Activated B cell treated with CpG ODN at 0.5 μM for 24 hours (primary cell): ENCODE results near the gene ABLIM2. TPM values are rescaled to one million over a fixed set of nuclear protein-coding genes. Genes with fewer than 3 reads are reported as not detected.

ENCODE experiments used
- ATAC-seq: fragments of 200-7000 bp; cut with Tn5 transposase; one replicate; pipeline ENCODE4 v1.10.0; 2021; ENCODE audit warnings: low read depth, mild to moderate bottlenecking, moderate library complexity
- CTCF ChIA-PET: fragments of 350-600 bp; sonication (Branson Sonifier 250); formaldehyde crosslinking; loops from one replicate; lab custom pipeline; 2021; ENCODE audit warnings: antibody characterized with exemption; lab: Charles Lee
- POLR2A ChIA-PET: fragments of 350-600 bp; sonication (Branson Sonifier 250); formaldehyde crosslinking; loops from one replicate; lab custom pipeline; 2021; ENCODE audit warnings: antibody characterized with exemption; lab: Charles Lee
- DNase-seq: peaks from one replicate; pipeline ENCODE4 v3.0.0; 2022
- H3K27ac Mint-ChIP-seq: one replicate; pipeline ENCODE4 v1.8.0; 2020; ENCODE audit warnings: mixed read lengths
- H3K27me3 Mint-ChIP-seq: one replicate; pipeline ENCODE4 v1.8.0; 2021; ENCODE audit warnings: mixed read lengths
- H3K36me3 Mint-ChIP-seq: one replicate; pipeline ENCODE4 v1.8.0; 2021; ENCODE audit warnings: low read depth, mixed read lengths
- H3K4me1 Mint-ChIP-seq: one replicate; pipeline ENCODE4 v1.8.0; 2021; ENCODE audit warnings: mixed read lengths
- H3K4me3 Mint-ChIP-seq: one replicate; pipeline ENCODE4 v1.8.0; 2020; ENCODE audit warnings: mild to moderate bottlenecking, mixed read lengths
- H3K9me3 Mint-ChIP-seq: one replicate; pipeline ENCODE4 v1.8.0; 2020; ENCODE audit warnings: mixed read lengths
- CTCF ChIP-seq: fragments of 200-600 bp; IDR thresholded peaks from one replicate; pipeline ENCODE4 v1.8.0; 2022; ENCODE audit warnings: antibody characterized with exemption, mild to moderate bottlenecking
- intact Hi-C: fragments of 100-400 bp; cut with micrococcal nuclease; formaldehyde crosslinking; loops from one replicate; pipeline ENCODE4 v1.15.1; 2024
- total RNA-seq: library from RNA; stranded (reverse); gene quantifications from 2 replicates; pipeline ENCODE4 v1.2.3, GENCODE V29; 2022

ABLIM2 gene
- total RNA-seq, 1 donor from 2014 or later = 5.2 TPM

- intact Hi-C loops = loop anchor here (1.0 kb wide), 3 partner anchors 9 to 37 kb away; no protein-coding TSS in a partner anchor
- TF ChIP-seq CTCF = no peak
- Mint-ChIP-seq H3K4me3 (peak overlapping the region; percentile 97), H3K9me3 (no peaks in the 10 kb centered on the region), H3K4me1 (peaks cover 83% of the 10 kb centered on the region), H3K27ac (peak overlapping the region; percentile 96), H3K36me3 (peaks cover 13% of the 10 kb centered on the region), H3K27me3 (no peaks in the 10 kb centered on the region)
- CTCF ChIA-PET = interaction anchor here (0.9 to 2.2 kb wide), 2 partner anchors 25 to 28 kb away, joined by 3 to 16 read pairs; no protein-coding TSS in a partner anchor
- peak; percentile 59 for ATAC-seq
- POLR2A ChIA-PET = interaction anchor here (0.6 to 7.6 kb wide), 12 partner anchors 9 to 1915 kb away, joined by 3 to 123 read pairs (median 8); partner anchors contain the start of genes ABLIM2 and WDR1
- DNase-seq = peak; percentile 59
Observed at GRCh38 chr4:8201321-8201781, 42.7 kb upstream of the ABLIM2 start.

- peak; percentile 44 for DNase-seq
- POLR2A ChIA-PET = interaction anchor here (1.2 to 7.6 kb wide), 11 partner anchors 9 to 42 kb away, joined by 3 to 123 read pairs (median 21); partner anchors contain the start of gene ABLIM2
Observed at GRCh38 chr4:8200302-8200975, 41.8 kb upstream of the ABLIM2 start.

GRCh38 chr4:8199594-8200301, 41.1 kb upstream of the ABLIM2 start:
- ChIA-PET POLR2A (interaction anchor here (0.7 to 7.6 kb wide), 18 partner anchors 8 to 1491 kb away, joined by 3 to 123 read pairs (median 6); partner anchors contain the start of genes ABLIM2 and TRMT44), CTCF (interaction anchor here (1.2 to 3.9 kb wide), 7 partner anchors 22 to 397 kb away, joined by 3 to 31 read pairs (median 4); no protein-coding TSS in a partner anchor)
- intact Hi-C loops = loop anchor here (1.0 kb wide), 2 partner anchors 27 to 37 kb away; no protein-coding TSS in a partner anchor
- ATAC-seq (peak; percentile 6), DNase-seq (no peak)
- peaks cover 70% of the 10 kb centered on the region for H3K4me1 Mint-ChIP-seq
- no peaks in the 10 kb centered on the region for H3K27me3 Mint-ChIP-seq
- no peak for TF ChIP-seq CTCF
- peak overlapping the region; percentile 96 for H3K27ac Mint-ChIP-seq
- no peaks in the 10 kb centered on the region for H3K9me3 Mint-ChIP-seq
- H3K4me3 Mint-ChIP-seq = peak overlapping the region; percentile 97
- H3K36me3 Mint-ChIP-seq = peaks cover 9% of the 10 kb centered on the region

More at GRCh38 chr4:8200302-8200975, 41.8 kb upstream of the ABLIM2 start:
- CTCF ChIA-PET = interaction anchor here (3.9 kb wide), 1 partner anchor 24 kb away, joined by 31 read pairs; no protein-coding TSS in a partner anchor
- intact Hi-C loops = no loop called here
- peaks cover 10% of the 10 kb centered on the region for H3K36me3 Mint-ChIP-seq
- TF ChIP-seq CTCF = no peak
- H3K4me1 Mint-ChIP-seq = peaks cover 76% of the 10 kb centered on the region
- H3K27ac Mint-ChIP-seq = peak overlapping the region; percentile 96
- H3K9me3 Mint-ChIP-seq = no peaks in the 10 kb centered on the region
- H3K4me3 Mint-ChIP-seq = peak overlapping the region; percentile 97
- peak; percentile 15 for ATAC-seq
- no peaks in the 10 kb centered on the region for H3K27me3 Mint-ChIP-seq

- Mint-ChIP-seq H3K27me3 (no peaks in the 10 kb centered on the region), H3K4me1 (peaks cover 63% of the 10 kb centered on the region), H3K27ac (peak within 1 kb of the TSS; percentile 96), H3K4me3 (peak within 1 kb of the TSS; percentile 97), H3K9me3 (no peaks in the 10 kb centered on the region), H3K36me3 (peaks cover 7% of the 10 kb centered on the region)
- ChIA-PET CTCF (interaction anchor here (1.0 to 3.9 kb wide), 8 partner anchors 21 to 397 kb away, joined by 3 to 31 read pairs (median 4); no protein-coding TSS in a partner anchor), POLR2A (interaction anchor here (0.7 to 7.6 kb wide), 21 partner anchors 8 to 1490 kb away, joined by 3 to 123 read pairs (median 6); partner anchors contain the start of genes ABLIM2 and TRMT44)
- DNase-seq (peak; percentile 78), ATAC-seq (peak; percentile 67)
- no peak for TF ChIP-seq CTCF
- intact Hi-C loops = loop anchor here (1.0 kb wide), 5 partner anchors 22 to 229 kb away; partner anchors contain the start of gene ABLIM2
Observed at GRCh38 chr4:8198906-8199593, 40.4 kb upstream of the ABLIM2 start, which contains the start of gene SH3TC1. Gene SH3TC1, plus strand, starts transcription at chr4:8199290. Its CDS starts 5,905 bp downstream, at chr4:8205195.
